HG02759 (cell line): ENCODE measurements around the gene PDGFA.

Experiments used
- ATAC-seq: cut with Tn5 transposase; IDR thresholded peaks from one replicate; pipeline ENCODE4 v1.9.1; 2021; ENCODE audit warnings: mild to moderate bottlenecking, moderate library complexity; ENCODE audit not compliant: unreplicated experiment

PDGFA gene

DNA sequence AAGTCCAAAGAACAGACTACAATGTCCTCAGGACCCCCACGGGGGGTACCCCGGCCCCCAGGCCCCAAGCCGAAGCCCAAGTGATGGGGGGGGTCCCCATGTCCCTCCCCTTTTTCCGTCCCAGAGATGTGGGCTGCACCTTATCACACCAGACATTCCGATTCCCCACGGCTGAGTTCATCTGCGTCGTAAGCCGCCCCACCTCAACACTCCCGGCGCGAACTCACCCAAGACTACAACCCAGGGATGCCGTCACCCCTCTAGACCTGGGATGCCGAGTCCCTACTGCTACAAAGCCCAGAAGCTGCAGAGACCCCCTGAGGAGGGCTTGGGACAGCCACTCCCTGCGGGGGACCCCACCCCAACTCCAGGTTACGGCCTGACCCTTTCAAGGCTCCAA is 14.5 kb downstream of the PDGFA start:
- ATAC-seq = no peak

DNA sequence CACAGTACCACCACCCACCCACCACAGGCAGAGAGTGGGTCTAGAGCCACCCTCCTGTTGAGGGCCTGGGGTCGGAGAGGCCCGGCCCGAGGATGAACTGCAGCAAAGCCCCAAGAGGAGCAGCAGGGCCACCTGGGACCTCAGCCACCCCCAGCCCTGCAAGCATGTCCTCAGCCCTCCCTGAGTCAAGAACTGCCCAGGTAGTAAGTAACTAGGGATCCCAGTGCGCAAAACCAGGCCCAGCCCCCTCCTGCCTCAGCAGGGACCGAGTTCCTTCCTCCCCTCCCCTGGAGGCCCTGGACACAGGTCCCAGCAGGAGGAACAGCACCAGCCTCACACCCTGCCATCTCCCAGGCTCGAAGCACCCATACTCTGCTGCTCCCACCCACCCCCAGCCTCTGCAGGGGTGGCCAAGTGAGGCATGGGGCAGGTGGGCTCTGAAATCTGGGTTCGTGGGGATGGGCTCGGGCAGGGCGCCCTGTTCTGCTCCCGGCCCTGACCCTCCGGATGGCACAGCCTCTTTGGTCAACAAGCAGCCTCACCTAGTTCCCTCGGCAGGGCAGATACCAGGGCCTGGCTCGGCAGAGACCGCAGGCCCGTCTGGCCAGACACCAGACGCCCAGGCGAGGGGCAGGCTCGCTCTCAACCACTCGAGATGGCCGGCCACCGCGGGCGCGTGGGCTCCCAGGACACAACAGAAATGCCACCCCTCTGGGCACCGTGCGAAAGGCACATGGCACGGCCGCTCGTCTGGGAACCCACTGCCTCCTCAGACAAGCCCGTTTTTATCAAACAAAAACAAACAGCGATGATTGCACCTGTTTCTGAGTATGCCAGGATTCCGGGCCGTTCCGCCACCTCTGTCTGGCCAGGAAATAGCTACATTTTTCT is 15.2 kb downstream of the PDGFA start:
- ATAC-seq = no peak

DNA sequence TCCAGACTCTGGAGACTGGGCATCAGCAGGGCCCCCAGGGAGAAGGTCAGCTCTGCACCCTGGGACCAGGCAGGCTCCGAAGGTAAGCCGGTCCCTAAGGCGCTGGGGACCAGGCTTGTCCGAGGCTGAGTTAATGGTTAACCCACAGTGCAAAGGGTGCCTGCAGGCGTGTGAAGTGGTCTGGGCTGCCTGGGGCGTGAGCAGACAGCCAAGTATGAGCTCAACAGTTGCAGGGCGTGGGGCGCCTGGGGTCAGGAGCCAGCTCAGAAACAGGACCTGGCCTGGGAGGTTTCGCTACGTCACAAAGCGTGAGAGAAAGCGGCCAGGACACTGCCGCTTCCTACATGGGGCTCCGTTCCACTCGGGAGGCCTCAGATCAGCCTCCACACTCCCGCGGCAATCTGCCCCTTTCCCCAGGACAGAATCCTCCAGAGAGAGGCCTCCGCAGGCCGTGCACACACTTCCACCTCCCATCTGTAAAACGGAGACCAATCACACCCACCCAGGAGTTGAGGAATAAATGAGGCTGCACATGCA is 16.0 kb downstream of the PDGFA start:
- no peak for ATAC-seq

DNA sequence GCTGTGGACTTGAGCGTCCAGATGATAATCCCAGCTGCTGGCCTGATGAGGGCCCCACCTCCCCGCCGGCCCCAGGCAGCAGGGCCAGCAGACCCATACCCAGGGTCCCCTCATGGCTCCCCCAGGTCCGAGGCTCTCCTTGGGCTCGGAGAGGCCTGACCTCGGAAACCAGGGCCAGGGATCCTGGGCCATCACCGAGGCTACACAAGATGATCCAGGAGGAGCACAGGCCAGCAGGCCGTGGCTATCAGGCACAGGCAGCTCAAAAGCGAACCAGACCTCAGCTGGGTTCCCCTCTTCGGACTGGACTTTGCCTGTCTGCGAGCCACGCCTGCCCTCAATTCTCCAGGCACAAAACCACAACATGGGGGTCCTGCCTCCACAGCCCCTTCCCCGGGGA is 17.4 kb downstream of the PDGFA start:
- ATAC-seq = no peak

DNA sequence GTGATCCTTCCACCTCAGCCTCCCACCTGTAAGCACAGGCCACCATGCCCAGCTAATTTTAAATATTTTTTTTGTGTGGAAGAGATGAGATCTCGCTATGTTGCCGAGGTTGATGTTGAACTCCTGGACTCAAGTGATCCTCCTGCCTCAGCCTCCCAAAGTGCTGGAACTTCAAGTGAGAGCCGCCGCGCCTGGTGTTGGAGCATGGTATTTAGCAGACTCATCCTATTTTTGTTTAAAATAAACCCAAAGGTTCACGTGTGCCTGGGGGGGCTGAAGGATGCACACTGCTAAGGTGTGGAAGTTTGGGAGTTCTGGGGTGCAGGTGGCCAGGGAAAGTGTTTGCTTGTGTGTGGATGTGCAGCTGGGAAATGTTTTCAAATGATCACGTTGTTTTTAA is 18.1 kb downstream of the PDGFA start:
- no peak for ATAC-seq

DNA sequence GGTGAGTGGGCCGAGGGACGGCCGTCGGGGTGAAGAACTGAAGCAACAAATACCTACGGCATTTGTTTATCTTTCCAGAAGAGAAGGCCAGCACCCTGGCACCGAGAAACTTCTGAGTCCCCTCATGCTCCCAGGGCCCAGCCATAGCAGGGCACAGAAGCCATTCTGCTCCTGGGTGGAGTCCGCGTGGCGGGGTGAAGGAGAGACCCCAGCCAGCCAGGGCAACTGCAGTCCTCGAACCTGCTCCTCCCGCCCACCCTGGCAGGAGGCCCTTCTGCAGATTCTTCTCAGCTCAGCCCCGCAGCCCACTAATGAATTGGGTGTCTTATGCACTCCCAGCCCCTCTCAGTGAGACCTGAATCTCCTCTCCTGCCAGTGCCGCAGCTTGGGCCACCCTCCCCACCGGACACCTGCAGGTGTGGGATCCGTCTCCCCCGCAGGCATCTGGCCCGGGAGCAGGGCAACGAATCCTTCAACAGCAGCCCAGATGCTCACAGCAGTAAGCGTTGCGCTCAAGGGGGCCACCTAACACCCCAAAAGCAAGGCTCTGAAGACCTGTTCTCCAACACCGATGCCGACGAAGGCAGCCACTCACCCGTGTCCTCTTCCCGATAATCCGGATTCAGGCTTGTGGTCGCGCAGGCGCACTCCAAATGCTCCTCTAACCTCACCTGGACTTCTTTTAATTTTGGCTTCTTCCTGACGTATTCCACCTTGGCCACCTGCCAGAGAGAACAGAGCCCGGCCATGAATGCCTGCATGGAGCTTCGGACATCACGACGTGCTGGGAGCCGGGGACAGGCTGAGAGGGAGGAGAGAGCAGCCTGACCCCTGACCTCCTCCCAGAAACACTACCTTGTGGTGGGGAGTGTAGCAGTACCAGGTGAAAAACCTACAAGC is 18.9 kb downstream of the PDGFA start:
- no peak for ATAC-seq

DNA sequence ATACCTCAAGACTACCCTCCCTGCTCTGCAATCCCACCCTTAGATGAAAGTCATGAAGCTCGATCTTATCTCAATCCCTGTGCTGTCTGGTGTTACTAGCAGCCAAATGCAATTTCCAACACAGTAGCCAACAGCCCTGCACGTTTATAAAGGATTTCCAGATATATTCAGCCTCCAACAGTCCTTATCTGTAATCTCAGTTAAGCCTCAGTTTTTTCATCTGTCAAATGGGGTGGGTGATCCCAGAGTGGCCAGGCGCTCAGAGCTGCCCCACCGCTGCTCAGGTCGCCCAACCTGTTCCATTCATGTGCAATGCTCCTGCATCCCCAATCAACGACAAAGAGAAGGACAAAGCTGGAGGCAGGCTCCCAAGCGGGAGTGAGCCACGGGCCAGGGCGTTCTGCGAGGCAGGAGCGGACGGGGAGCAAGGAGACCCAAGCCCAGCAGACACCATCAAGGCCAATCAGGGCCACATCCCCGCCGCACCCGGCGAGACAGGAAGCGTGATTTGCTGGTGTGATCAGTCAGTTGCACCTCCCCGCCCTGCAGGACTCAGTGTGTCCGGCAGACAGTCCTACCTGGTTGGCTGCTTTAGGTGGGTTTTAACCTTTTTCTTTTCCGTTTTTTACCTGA is 19.7 kb downstream of the PDGFA start:
- no peak for ATAC-seq

DNA sequence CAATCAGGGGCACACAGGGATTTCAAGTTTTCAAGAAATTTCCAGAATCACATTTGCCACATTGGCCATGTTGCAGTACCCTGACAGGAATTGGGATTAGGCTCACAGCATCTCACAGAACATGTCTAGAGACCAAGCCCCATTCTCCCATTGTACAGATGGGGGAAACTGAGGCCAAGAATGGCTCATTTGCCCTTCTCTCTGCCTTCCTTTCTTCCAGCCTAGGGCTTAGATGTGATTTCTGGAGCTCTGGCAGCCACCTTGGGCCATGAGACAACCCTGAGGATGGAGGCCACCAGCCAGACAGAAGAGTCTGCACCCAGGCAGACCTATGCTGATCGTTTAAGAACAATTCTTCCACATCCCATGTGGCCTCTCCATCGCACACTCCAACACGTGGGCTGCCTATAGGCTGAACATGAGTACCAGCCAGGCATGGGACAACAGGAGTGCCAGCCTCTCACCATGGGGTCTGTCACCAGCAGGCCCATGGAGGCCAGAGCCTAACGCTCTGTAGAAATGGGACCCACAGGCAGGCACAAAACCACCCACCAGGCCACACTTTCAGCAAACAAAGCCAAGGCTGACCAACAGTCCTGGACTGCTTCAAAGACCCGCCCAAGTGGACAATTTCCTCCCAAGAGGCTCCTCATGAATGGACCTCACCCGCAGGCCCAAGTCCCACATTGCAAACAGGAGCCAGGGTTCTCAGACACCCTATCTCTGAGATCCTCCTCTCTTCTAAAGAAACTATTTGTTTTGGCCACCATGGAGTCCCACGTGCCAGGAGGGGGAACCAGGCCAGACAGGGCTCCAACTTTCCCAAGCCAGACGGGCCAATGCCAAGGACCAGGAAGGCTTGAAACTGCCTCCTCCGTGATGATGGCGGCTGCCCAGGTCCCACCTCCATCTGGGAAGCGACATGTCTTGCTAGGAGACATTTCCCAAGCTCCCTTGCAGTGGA is 20.7 kb downstream of the PDGFA start:
- no peak for ATAC-seq

DNA sequence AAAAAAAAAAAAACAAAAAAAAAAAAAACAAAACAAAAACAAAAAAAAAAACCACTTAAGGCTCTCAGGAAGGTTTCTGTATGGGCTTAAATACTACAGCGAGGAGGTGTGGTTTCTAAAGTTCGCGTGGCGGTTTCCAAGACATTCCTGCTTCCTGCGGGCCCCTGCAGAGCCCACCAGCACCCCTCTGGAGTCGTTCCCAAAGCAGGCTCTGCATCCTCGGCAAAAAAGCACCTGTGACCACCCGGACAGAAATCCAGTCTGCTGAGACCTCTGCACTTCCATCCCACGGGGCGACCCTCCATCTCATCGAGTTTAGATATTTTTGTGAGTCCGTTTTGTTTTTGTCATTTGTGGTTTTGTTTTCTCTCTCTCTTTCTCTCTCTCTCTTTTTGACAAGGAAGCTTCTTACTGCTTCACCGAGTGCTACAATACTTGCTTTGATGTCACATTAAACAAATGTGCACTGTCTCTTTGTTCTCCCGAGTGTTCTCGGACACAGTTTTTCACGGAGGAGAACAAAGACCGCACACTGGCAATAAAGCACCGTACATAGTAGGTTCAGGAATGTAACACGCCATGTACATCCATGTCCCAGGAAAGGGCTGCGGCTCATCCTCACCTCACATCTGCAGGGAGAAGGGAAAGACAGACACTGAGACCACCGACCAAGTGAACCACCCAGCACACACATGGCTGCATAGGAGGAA is 21.5 kb downstream of the PDGFA start:
- no peak for ATAC-seq

DNA sequence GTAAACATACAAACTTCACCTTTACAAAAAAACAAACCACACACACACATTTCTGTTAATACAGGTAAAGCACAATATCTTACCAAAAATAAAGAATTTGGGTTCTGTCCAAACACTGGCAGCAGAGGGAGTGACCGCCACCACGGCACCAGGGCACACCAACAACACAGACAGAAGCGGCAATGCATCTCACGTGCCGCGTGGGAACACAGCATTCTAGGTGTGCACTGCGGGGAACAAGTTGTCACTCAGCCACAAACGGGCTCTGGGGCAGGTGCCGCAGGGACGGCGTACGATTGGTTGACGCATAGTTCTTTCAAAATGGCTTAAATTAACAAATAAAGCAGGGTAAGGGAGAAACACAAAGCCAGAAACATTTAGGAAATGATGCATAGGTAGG is 22.3 kb downstream of the PDGFA start:
- no peak for ATAC-seq

DNA sequence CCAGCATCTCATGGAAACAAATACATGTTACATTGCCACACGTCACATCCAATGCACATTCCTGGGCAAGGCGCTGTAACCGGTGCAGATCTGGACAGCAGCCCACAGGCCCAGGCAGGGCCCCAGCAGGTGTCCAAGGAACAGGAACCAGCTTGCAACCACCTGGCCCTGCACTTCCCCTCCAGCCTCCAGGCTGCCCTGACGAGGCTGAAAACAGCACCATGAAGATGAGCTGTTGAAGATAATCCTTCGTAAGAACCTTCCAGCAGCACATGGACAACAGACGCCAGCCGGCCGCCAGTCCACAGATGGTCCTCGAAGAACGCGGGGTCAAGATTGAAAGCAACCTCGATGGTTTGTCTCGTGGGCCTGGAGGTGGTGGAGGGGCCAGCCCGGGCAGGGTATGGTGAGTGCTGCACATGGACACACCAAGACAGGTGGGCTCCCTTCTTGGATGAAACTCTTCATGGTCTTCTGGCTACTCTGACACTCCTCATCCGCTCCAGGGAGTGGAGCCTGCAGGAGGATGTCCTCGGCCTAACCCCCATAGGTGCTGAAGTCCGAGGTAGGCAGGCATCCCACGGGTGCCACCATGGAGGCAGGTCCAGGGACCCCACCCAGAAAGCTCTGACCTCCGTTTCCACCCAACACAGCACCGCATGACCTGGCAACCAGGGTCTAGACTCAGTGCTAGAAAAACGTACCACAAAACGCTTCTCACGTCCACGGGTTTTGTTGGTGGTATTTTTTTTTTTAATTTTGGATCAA is 22.9 kb downstream of the PDGFA start:
- no peak for ATAC-seq

DNA sequence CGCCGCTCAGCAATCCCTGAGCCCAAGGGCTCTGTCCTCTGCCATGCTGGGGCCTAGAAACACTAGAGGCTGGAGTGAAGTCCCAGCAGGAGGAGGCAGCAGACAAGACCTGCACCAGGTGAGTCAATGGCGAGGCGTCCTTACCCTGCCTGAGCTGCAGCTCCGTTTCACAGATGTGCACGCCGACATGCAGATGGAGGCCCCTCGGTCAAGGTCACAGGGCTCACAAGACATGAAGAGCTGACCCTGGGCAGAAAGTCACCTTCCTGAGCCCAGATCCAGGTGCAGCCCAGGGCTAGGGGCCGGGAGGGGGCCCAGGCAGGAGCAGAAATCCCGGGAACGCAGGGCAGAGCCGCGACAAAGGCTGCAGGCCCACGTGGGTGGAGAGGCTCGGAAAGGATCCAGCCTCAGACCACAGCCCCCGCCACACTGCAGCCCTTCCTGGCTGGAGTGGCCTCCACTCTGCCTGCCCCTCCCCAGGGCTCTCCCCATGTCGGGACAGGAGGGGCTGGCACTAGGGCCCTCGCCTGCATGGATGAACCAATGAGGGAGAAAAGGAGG is 23.8 kb downstream of the PDGFA start:
- no peak for ATAC-seq

DNA sequence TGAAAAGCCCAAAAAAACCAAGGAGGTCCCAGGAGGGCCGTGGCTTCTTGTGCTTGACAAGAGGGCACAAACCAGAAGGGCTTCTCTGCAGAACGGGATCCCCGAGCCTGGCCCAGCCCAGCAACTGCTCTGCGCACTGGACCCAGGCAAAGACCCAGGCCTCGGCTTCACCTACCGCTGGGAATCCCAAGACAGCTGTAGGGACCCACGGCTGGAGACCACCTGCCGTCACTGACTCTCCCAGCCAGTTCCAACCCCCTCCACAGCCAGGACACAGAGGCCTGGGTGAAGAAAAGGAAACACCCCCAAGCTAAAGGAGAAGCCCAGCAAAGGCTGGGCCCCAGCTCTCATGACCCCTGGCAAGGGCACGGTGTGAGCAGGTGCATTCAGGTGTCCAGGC is 24.3 kb downstream of the PDGFA start:
- no peak for ATAC-seq

DNA sequence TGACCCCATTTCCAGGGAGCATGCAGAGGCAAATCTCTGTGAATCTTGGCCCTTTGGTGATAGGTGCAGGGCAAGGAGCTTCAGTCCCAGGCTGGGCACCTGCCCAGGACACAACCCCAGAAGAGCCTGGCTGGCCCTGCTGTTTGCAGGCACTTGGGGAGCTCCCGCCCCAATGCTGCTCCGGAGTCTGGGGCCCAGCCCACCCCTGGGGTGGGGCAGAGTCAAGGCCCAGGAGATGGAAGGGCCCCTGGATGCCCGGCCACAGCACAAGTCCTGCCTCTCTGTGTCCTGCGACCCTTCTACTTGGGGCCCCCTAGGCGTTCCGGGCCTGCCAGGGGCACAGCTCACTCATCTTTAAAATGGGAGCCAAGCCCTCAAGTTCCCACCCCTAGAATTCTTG is 24.7 kb downstream of the PDGFA start:
- ATAC-seq = no peak

DNA sequence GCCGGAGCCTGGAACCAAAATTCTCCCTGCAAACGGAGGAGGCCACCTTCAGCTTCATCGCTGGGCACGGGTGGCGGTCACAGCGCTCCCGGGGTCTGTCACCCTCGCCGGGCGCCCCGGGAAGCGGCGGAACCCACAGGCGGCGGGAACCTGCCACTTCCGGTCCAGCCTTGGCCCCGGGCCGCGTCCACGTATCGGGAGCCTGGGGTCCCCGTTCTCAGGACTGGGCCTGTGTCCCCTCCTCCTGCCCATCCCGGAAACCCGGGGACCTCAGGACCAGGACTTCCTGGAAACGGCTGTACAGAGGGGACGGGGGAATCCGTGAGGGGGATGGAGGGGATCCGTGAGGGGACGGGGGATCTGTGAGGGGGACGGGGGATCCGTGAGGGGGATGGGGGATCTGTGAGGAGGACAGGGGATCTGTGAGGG is 25.4 kb downstream of the PDGFA start:
- ATAC-seq = no peak

DNA sequence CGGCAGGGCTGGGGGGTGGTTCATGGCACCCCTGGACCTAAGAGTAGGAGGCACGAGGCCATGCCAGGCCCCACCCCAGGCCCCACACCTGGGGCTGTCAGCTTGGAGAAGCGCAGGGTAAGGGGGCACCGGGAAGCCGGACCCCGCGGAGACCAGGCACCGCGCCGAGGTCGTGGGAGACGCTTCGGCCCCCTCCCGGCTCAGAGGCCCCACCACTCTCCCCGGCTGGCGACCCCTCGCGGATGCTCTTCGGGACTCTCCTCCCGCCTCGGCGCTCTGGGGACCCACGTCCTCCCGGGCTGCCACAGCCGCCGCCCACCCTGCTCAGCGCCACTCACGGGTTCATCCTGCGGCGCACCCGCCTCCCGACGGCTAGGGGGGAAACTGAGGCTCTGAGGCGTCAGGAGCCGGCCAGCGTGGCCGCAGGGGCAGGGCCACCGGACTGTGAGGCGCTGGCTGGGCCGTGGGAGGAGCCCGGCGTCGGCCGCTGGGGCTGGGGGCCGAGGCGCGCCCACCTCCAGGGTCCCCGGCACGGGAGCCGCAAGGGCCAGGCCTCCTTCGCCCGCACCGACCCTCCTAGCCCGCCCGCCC is 25.9 kb downstream of the PDGFA start:
- ATAC-seq = no peak

DNA sequence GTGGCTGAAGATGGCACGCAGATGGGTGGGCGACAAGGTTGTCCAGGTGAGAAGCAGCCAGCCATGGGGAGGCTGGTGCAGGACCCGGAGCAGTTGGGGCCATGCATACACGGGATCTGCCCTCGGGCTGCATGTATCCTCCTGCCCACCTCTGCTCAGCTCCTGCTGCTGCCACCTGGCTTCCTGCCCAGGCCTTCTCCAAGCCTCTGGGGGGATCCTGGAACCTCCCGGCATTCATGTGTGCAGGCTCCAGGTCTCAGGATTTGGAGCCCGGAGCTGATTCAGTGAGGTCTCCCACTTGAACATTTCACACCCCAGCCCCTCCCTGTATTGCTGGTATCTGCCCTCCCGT is 27.0 kb downstream of the PDGFA start:
- no peak for ATAC-seq
